Suprapubic skin (tissue), 4 donors: ENCODE data around the gene PCBP3. TPM values are rescaled to one million over a fixed set of nuclear protein-coding genes. Genes with fewer than 3 reads are reported as not detected.

ENCODE experiments used
- DNase-seq, 2 donors: peaks; one replicate each; pipeline ENCODE4 v3.0.0-alpha.2; 2019; ENCODE audit warnings: low spot score in 2 of 2
- H3K27ac ChIP-seq: fragments of 200-600 bp; sonication (generic); one replicate; pipeline ENCODE4 v1.5.1; 2019
- H3K27me3 ChIP-seq: fragments of 200-600 bp; sonication (generic); one replicate; pipeline ENCODE4 v1.5.1; 2019
- H3K36me3 ChIP-seq: fragments of 200-600 bp; sonication (generic); one replicate; pipeline ENCODE4 v1.5.1; 2019
- H3K4me1 ChIP-seq: fragments of 200-600 bp; sonication (generic); one replicate; pipeline ENCODE4 v1.5.1; 2019
- H3K4me3 ChIP-seq: fragments of 200-600 bp; sonication (generic); one replicate; pipeline ENCODE4 v1.5.1; 2019; ENCODE audit warnings: mild to moderate bottlenecking
- H3K9me3 ChIP-seq: fragments of 200-600 bp; sonication (generic); one replicate; pipeline ENCODE4 v1.5.1; 2019
- CTCF ChIP-seq, 2 donors: fragments of 200-600 bp in 1 of 2; fragments of 450-650 bp in 1 of 2; sonication (generic) in 1 of 2; IDR thresholded peaks; one replicate each; pipeline ENCODE4 v1.5.1; 2016 to 2019; ENCODE audit warnings: antibody characterized with exemption in 2 of 2, mild to moderate bottlenecking in 1 of 2, moderate library complexity in 1 of 2
- EP300 ChIP-seq: sonication (generic); formaldehyde crosslinking; IDR thresholded peaks from one replicate; pipeline ENCODE4 v1.6.1; 2017; ENCODE audit warnings: antibody characterized with exemption
- POLR2A ChIP-seq, 2 donors: fragments of 450-650 bp; IDR thresholded peaks; one replicate each; pipeline ENCODE4 v1.6.1; 2017; ENCODE audit warnings: antibody characterized with exemption in 2 of 2, mild to moderate bottlenecking in 2 of 2, moderate library complexity in 2 of 2
- POLR2AphosphoS5 ChIP-seq, 3 donors: sonication (generic); formaldehyde crosslinking; IDR thresholded peaks; one replicate each; pipeline ENCODE4 v1.6.1; 2017; ENCODE audit warnings: antibody characterized with exemption in 3 of 3
- WGBS: methylation state at CpG from one replicate; pipeline ENCODE4 v1.1.5; 2018; 5-methylcytosine and 5-hydroxymethylcytosine counted together
- total RNA-seq, 4 donors: library from RNA; depleted of rRNA; stranded (reverse); fragments of >200 nt; gene quantifications; one replicate each; pipeline ENCODE4 v1.1.0, GENCODE V29; 2016

Gene PCBP3
- total RNA-seq, 4 donors from 2014 or later: 0.97 to 7.3 (median 2.7) TPM

DNA sequence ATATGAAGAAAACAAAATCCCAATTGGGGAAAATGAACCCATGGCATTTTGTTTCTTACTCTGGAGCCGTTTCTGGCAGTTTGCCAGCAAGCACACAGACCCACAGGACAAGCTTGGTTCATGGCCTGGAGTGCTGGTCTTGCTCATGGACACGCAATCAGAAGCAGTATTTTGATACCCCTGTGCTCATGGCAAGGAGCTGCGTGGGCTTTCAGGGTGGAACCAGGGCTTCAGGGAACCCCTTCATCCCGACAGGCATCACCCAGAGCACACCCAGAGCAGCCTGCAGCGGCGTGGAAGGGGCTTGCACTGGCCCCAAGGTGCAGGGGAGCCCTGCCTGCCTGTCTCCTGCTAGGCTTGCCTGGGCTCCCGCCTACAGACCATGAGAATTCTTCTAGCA, 45.4 kb upstream of the PCBP3 start:
- no peaks in the 10 kb centered on the region for H3K9me3 ChIP-seq
- H3K27ac ChIP-seq: no peak overlapping the region
- H3K4me1 ChIP-seq: peaks cover 4% of the 10 kb centered on the region
- no peak overlapping the region for H3K4me3 ChIP-seq
- peaks cover 32% of the 10 kb centered on the region for H3K27me3 ChIP-seq
- TF ChIP-seq EP300 (no peak), POLR2AphosphoS5 (IDR thresholded peaks at IDR 0.05) (no peak), POLR2A (IDR thresholded peaks at IDR 0.05) (no peak), CTCF (IDR thresholded peaks at IDR 0.05) (no peak)
- peak in 1 of 2 donors; percentile 44 for DNase-seq
- H3K36me3 ChIP-seq: no peaks in the 10 kb centered on the region
- WGBS: 58% methylated on average over 3 of the region's 7 CpGs

- WGBS: 93% methylated on average over 6 of the region's 10 CpGs
- TF ChIP-seq CTCF (IDR thresholded peaks at IDR 0.05) (no peak), POLR2A (IDR thresholded peaks at IDR 0.05) (no peak), POLR2AphosphoS5 (IDR thresholded peaks at IDR 0.05) (no peak), EP300 (no peak)
Observed at GRCh38 chr21:45598666-45599065, 44.9 kb upstream of the PCBP3 start.

DNA sequence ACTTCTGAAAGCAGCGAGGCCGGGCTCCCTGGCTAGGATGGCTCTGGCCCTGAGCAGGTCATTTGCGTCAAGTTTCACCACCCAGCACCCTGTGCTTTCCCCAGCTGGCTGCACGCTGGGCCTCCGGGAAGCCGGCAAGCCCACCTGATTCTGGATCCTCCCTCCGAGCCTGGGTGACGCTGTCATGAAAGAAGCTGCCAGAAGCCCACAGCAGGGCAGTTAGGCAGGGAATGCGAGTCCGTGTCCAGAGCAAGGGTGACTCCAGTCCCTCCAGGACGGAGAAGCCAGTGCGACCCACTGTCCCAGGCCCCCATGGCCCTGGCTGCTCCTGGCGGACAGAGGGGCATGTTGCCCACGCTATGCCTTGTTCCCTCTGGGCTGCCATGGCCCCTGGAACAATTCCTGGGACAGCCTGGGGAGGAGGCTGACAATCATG, 44.4 kb upstream of the PCBP3 start:
- DNase-seq: peak; percentile 49 to 55
- Histone ChIP-seq H3K27ac (no peak overlapping the region), H3K4me3 (no peak overlapping the region), H3K27me3 (peaks cover 32% of the 10 kb centered on the region), H3K36me3 (no peaks in the 10 kb centered on the region), H3K9me3 (no peaks in the 10 kb centered on the region), H3K4me1 (peaks cover 4% of the 10 kb centered on the region)
- 88% methylated on average over 7 of the region's 14 CpGs for WGBS
- no peak for TF ChIP-seq CTCF (IDR thresholded peaks at IDR 0.05)
- TF ChIP-seq POLR2AphosphoS5 (IDR thresholded peaks at IDR 0.05): no peak

More at GRCh38 chr21:45598666-45599065, 44.9 kb upstream of the PCBP3 start:
- no peaks in the 10 kb centered on the region for H3K9me3 ChIP-seq
- H3K4me3 ChIP-seq: no peak overlapping the region
- no peaks in the 10 kb centered on the region for H3K36me3 ChIP-seq
- DNase-seq: peak; percentile 28 to 34
- peaks cover 4% of the 10 kb centered on the region for H3K4me1 ChIP-seq
- H3K27me3 ChIP-seq: peaks cover 32% of the 10 kb centered on the region
- H3K27ac ChIP-seq: no peak overlapping the region

- no peak overlapping the region for H3K27ac ChIP-seq
- 82% methylated on average over 6 of the region's 6 CpGs for WGBS
- no peaks in the 10 kb centered on the region for H3K36me3 ChIP-seq
- no peaks in the 10 kb centered on the region for H3K9me3 ChIP-seq
- no peak overlapping the region for H3K4me3 ChIP-seq
- DNase-seq: peak in 1 of 2 donors; percentile 12
- peaks cover 27% of the 10 kb centered on the region for H3K27me3 ChIP-seq
- peaks cover 4% of the 10 kb centered on the region for H3K4me1 ChIP-seq
- TF ChIP-seq EP300: no peak
Observed at GRCh38 chr21:45600248-45600647, 43.3 kb upstream of the PCBP3 start.

GRCh38 chr21:45601551-45601950, 42.0 kb upstream of the PCBP3 start:
- Histone ChIP-seq H3K27me3 (peaks cover 30% of the 10 kb centered on the region), H3K9me3 (no peaks in the 10 kb centered on the region), H3K36me3 (no peaks in the 10 kb centered on the region), H3K27ac (no peak overlapping the region), H3K4me1 (peaks cover 4% of the 10 kb centered on the region), H3K4me3 (no peak overlapping the region)
- peak; percentile 40 to 78 for DNase-seq
- WGBS: 80% methylated on average over 10 of the region's 10 CpGs
- TF ChIP-seq EP300 (no peak), POLR2AphosphoS5 (IDR thresholded peaks at IDR 0.05) (no peak), CTCF (IDR thresholded peaks at IDR 0.05) (no peak), POLR2A (IDR thresholded peaks at IDR 0.05) (no peak)

DNA sequence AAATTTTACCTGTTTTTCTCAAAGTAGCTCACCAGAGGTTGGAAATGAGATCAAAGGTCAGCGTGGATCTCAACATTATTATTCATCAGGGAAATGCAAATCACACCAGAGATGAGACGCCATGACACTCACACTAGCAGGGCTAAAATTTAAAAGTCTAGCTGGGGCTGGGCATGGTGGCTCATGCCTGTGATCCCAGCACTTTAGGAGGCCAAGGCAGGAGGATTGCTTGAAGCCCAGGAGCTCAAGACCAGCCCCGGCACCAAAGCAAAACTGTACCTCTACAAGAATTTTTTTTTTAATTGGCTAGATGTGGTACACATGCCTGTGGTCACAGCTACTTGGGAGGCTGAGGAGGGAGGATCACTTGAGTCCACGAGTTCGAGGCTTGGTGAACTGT, 41.4 kb upstream of the PCBP3 start:
- 88% methylated on average over 5 of the region's 5 CpGs for WGBS
- H3K36me3 ChIP-seq: no peaks in the 10 kb centered on the region
- no peaks in the 10 kb centered on the region for H3K4me1 ChIP-seq
- H3K27me3 ChIP-seq: peaks cover 34% of the 10 kb centered on the region
- H3K9me3 ChIP-seq: no peaks in the 10 kb centered on the region
- no peak overlapping the region for H3K27ac ChIP-seq
- TF ChIP-seq POLR2AphosphoS5 (IDR thresholded peaks at IDR 0.05) (no peak), POLR2A (IDR thresholded peaks at IDR 0.05) (no peak), CTCF (IDR thresholded peaks at IDR 0.05) (no peak), EP300 (no peak)
- DNase-seq: peak; percentile 11 to 18
- H3K4me3 ChIP-seq: no peak overlapping the region
